GM18526 (cell line): Measurements from ENCODE around the gene POU4F1.

ENCODE experiments used
- POLR2A ChIP-seq: IDR thresholded peaks from 3 replicates; pipeline ENCODE4 v1.6.1; 2011; ENCODE audit not compliant: insufficient read length; ENCODE audit errors: extremely low read depth

The POU4F1 gene

DNA sequence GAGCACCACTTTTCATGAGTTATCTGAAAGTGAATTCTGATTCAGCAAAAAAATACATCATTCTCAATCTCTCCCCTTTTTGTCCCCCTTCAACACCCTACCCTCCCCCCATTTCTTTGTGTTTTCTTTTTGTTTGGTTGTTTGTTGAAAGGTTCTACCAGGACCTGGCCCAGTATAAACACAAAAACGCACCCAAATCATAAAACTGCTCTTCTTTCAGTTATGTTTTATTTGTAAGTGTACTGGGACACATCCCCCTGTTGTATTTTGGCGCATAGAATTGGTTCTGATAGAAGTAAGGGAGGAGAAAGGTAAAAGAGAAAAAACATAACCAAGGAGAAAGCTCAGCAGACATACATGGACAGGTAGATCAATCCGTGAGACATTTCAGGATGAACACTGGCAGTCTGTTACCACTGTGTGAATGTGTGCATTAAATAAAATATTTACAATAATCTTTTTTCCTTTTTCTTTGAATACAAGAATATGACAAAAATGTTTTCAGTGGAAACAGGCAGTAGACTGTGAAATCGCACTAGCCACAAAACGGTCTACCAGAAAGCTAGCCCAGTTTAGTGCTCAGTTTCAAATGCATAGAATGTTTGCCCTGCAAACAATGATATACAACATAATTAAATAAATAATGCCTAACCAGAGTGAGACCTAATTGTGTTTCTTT lies 4.2 kb downstream of the POU4F1 start:
- no peak for TF ChIP-seq POLR2A

GRCh38 chr13:78598116-78598781 lies 5.1 kb downstream of the POU4F1 start:
- no peak for TF ChIP-seq POLR2A

DNA sequence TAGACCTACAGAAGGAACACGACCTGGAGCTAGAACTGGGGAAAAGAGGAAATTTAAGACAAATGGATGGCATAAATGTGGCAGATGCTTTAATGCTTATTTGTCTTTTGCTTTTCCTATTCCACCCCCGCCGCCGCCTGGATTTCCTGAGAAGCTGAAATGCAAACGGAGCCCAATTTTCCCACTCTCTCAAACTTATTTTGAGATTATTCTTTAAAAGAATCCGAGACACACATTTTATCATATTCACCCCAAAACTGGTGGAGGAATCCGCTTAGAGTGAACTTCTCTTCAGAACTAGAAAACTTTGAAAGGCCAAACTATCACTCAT lies 5.8 kb downstream of the POU4F1 start:
- no peak for TF ChIP-seq POLR2A

DNA sequence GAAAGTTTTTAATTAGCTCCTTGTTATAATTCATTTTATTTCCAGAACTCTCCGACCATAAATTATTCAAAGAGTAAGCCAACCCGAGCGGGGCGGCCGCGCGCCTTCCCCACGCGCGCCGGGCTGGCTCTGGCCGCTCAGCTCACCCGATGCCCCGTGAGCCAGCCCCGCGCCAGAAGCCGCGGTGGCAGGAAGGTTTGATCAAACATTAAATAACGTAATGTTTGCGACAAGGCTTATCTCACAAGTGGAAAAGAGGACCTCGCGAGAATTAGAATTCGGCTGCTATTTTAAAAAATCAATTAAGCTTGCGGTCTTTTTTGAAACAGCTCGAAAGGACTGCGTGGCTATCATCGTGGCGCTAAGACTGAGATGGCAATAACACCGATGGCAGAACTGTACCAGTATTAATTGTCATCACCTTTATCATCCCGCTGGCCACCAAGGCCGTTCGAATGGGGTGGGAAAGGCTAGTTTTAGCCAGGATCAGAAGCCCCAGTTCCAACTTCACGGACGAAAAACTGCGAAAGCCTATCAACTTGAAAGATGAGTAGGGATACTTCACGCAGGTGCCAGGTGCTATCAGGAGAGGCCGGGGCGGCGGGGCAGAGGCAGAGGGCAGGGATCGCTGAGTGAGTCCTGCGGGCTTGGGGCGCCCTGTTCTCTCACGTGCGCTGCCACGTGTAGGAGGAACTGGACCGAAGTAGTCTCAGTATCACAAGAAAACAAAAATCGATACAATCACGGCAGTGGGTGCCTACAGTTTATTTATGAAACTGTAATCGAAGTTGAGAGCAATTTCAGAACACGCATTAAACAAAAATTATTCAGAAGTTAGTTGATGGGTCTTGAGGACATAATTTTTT lies 6.4 kb downstream of the POU4F1 start:
- no peak for TF ChIP-seq POLR2A

- no peak for TF ChIP-seq POLR2A
Observed at GRCh38 chr13:78596399-78596735, 7.0 kb downstream of the POU4F1 start.

- no peak for TF ChIP-seq POLR2A
Observed at GRCh38 chr13:78595495-78596398, 7.6 kb downstream of the POU4F1 start.

GRCh38 chr13:78594456-78594975 lies 8.8 kb downstream of the POU4F1 start:
- TF ChIP-seq POLR2A: no peak

GRCh38 chr13:78593652-78594455 lies 9.5 kb downstream of the POU4F1 start:
- TF ChIP-seq POLR2A: no peak

DNA sequence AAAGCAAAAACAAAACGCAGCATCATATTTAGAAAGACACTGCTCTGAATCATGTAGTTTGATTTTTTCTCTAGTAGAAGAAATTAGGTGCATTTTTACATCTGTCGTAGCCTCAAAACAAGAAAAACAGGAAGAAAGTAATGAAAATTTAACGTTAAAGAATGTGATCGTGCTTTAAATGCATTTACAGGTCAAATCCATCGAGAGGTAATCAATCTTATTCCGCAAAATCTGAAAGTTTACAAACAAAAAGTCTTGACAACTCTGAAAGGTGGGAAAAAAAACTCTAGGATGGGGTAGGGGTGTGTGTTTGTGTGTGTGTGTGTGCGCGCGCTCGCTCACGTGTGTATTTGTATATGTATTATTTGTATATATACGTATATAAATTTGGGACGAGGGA lies 10.2 kb downstream of the POU4F1 start:
- TF ChIP-seq POLR2A: no peak

DNA sequence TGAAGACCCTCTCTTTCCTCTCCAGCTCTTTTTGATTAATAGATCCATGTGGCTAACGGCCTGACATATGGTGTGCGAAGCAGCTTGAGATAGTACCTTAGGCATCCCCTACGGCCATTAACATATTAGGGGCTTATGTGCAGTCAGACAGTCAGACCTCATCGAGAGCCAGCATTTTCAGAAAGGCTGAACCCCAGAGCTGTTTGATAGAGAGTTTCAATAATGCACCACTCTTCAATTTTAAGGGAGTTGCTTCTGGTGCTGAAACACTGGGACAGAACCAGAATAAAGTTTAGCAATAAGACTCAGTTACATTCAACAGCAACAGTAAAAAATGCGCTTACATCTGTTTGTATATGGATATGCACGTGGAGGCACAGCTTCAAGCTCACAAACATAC lies 10.8 kb downstream of the POU4F1 start:
- TF ChIP-seq POLR2A: no peak

- TF ChIP-seq POLR2A: no peak
Observed at GRCh38 chr13:78589206-78589605, 14.1 kb downstream of the POU4F1 start.

- no peak for TF ChIP-seq POLR2A
Observed at GRCh38 chr13:78587395-78587794, 16.0 kb downstream of the POU4F1 start.

DNA sequence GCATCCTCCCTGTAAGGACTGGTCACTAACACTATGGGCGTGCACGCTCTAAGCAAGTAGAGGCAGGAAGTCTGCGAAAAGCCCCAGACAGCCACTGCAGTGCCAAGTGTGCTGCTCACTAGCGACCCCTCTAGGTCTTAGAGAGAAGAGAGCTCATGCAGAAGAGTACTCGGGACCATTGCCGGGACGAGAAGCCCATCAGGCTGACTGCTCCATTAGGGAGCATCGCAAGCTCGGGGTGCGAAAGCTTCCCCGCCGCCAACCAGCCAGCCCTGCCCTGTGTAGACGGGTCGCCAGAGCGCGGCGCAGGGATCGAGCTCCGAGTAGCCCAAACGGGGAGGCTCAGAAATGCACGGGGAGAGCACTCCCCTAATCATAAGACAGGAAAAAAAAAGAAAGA lies 16.6 kb downstream of the POU4F1 start:
- TF ChIP-seq POLR2A: no peak

- no peak for TF ChIP-seq POLR2A
Observed at GRCh38 chr13:78576261-78576660, 27.1 kb downstream of the POU4F1 start.

- no peak for TF ChIP-seq POLR2A
Observed at GRCh38 chr13:78572459-78572858, 30.9 kb downstream of the POU4F1 start.

DNA sequence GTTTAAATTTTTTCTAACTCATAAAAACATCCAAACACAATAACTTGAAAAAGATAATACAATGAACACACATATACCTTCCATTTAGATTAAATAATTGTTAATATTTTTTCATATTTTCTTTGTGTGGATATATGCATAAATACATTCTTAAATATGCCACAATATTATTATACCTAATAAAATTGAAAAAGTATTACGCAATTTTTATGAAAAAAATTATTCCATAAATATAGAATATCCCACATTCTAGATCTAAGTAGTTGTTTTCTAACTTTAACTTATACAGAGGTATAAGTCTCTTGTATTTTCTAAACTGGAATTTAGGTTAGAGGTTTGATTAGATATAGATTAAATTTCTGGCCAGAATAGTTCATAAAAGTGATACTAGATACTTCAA lies 34.3 kb downstream of the POU4F1 start:
- no peak for TF ChIP-seq POLR2A
